ENCODE measurements around the gene KCNH1.

The KCNH1 gene

GRCh38 chr1:210730023-210730422 lies 403.9 kb downstream of the KCNH1 start:
- H3K4me3 Mint-ChIP-seq, result no peak overlapping the region
- H3K27me3 Mint-ChIP-seq, result no peaks in the 10 kb centered on the region
- H3K9me3 Mint-ChIP-seq, result peaks cover 0 to 2% of the 10 kb centered on the region in 2 donors
- no peaks in the 10 kb centered on the region for H3K36me3 Mint-ChIP-seq
- no peaks in the 10 kb centered on the region for H3K4me1 Mint-ChIP-seq
- DNase-seq (no peak), ATAC-seq (replicated peaks) (no peak)
- no peak overlapping the region for H3K27ac Mint-ChIP-seq

GRCh38 chr1:210728437-210729149 lies 405.4 kb downstream of the KCNH1 start:
- Mint-ChIP-seq H3K27ac (no peak overlapping the region), H3K27me3 (no peaks in the 10 kb centered on the region), H3K36me3 (no peaks in the 10 kb centered on the region), H3K9me3 (peaks cover 0 to 2% of the 10 kb centered on the region in 2 donors), H3K4me1 (no peaks in the 10 kb centered on the region), H3K4me3 (no peak overlapping the region)
- no peak for ATAC-seq (replicated peaks)
- no peak for DNase-seq

- Mint-ChIP-seq H3K27ac (no peak overlapping the region), H3K4me1 (no peaks in the 10 kb centered on the region), H3K4me3 (no peak overlapping the region), H3K27me3 (no peaks in the 10 kb centered on the region), H3K36me3 (no peaks in the 10 kb centered on the region), H3K9me3 (peaks cover 0 to 2% of the 10 kb centered on the region in 2 donors)
- DNase-seq (no peak), ATAC-seq (replicated peaks) (no peak)
Observed at GRCh38 chr1:210727709-210728108, 406.2 kb downstream of the KCNH1 start.

- Mint-ChIP-seq H3K4me3 (no peak overlapping the region), H3K27me3 (no peaks in the 10 kb centered on the region), H3K9me3 (peaks cover 0 to 2% of the 10 kb centered on the region in 2 donors), H3K27ac (no peak overlapping the region), H3K4me1 (no peaks in the 10 kb centered on the region), H3K36me3 (no peaks in the 10 kb centered on the region)
- no peak for DNase-seq
- ATAC-seq (replicated peaks), result peak in 1 of 2 donors; percentile 39
Observed at GRCh38 chr1:210726621-210727020, 407.3 kb downstream of the KCNH1 start.

- peaks cover 0 to 2% of the 10 kb centered on the region in 2 donors for H3K9me3 Mint-ChIP-seq
- H3K4me3 Mint-ChIP-seq, result no peak overlapping the region
Observed at GRCh38 chr1:210724768-210725167, 409.2 kb downstream of the KCNH1 start.

GRCh38 chr1:210723646-210724045 lies 410.3 kb downstream of the KCNH1 start:
- H3K36me3 Mint-ChIP-seq, result no peaks in the 10 kb centered on the region
- no peaks in the 10 kb centered on the region for H3K4me1 Mint-ChIP-seq
- H3K27me3 Mint-ChIP-seq, result no peaks in the 10 kb centered on the region
- ATAC-seq (replicated peaks) (no peak), DNase-seq (no peak)
- H3K9me3 Mint-ChIP-seq, result peaks cover 0 to 2% of the 10 kb centered on the region in 2 donors
- no peak overlapping the region for H3K4me3 Mint-ChIP-seq
- no peak overlapping the region for H3K27ac Mint-ChIP-seq

More at GRCh38 chr1:210724768-210725167, 409.2 kb downstream of the KCNH1 start:
- Mint-ChIP-seq H3K4me1 (no peaks in the 10 kb centered on the region), H3K27me3 (no peaks in the 10 kb centered on the region), H3K36me3 (no peaks in the 10 kb centered on the region), H3K27ac (no peak overlapping the region)
- ATAC-seq (replicated peaks), result no peak
- DNase-seq, result no peak

- H3K27me3 Mint-ChIP-seq, result no peaks in the 10 kb centered on the region
- H3K4me1 Mint-ChIP-seq, result no peaks in the 10 kb centered on the region
- no peaks in the 10 kb centered on the region for H3K36me3 Mint-ChIP-seq
- DNase-seq, result no peak
- no peak for ATAC-seq (replicated peaks)
- H3K9me3 Mint-ChIP-seq, result peaks cover 0 to 2% of the 10 kb centered on the region in 2 donors
- H3K4me3 Mint-ChIP-seq, result no peak overlapping the region
- no peak overlapping the region for H3K27ac Mint-ChIP-seq
Observed at GRCh38 chr1:210722410-210723081, 411.4 kb downstream of the KCNH1 start.

GRCh38 chr1:210715072-210715471 lies 418.9 kb downstream of the KCNH1 start:
- H3K4me3 Mint-ChIP-seq, result no peak overlapping the region
- H3K27ac Mint-ChIP-seq, result no peak overlapping the region
- no peaks in the 10 kb centered on the region for H3K27me3 Mint-ChIP-seq
- no peaks in the 10 kb centered on the region for H3K4me1 Mint-ChIP-seq
- H3K9me3 Mint-ChIP-seq, result no peaks in the 10 kb centered on the region
- ATAC-seq (replicated peaks), result no peak
- DNase-seq, result no peak
- no peaks in the 10 kb centered on the region for H3K36me3 Mint-ChIP-seq

- Mint-ChIP-seq H3K27me3 (no peaks in the 10 kb centered on the region), H3K4me3 (no peak overlapping the region), H3K27ac (no peak overlapping the region), H3K4me1 (no peaks in the 10 kb centered on the region), H3K36me3 (no peaks in the 10 kb centered on the region), H3K9me3 (no peaks in the 10 kb centered on the region)
- ATAC-seq (replicated peaks) (no peak), DNase-seq (no peak)
Observed at GRCh38 chr1:210711825-210712612, 421.9 kb downstream of the KCNH1 start.

GRCh38 chr1:210709701-210710100 lies 424.2 kb downstream of the KCNH1 start:
- no peak overlapping the region for H3K4me3 Mint-ChIP-seq
- no peaks in the 10 kb centered on the region for H3K4me1 Mint-ChIP-seq
- H3K27me3 Mint-ChIP-seq, result no peaks in the 10 kb centered on the region
- H3K36me3 Mint-ChIP-seq, result no peaks in the 10 kb centered on the region
- no peak for ATAC-seq (replicated peaks)
- no peak overlapping the region for H3K27ac Mint-ChIP-seq
- DNase-seq, result no peak
- H3K9me3 Mint-ChIP-seq, result no peaks in the 10 kb centered on the region

- no peaks in the 10 kb centered on the region for H3K27me3 Mint-ChIP-seq
- H3K4me1 Mint-ChIP-seq, result no peaks in the 10 kb centered on the region
- ATAC-seq (replicated peaks), result no peak
- DNase-seq, result no peak
- H3K36me3 Mint-ChIP-seq, result no peaks in the 10 kb centered on the region
- H3K27ac Mint-ChIP-seq, result no peak overlapping the region
- no peak overlapping the region for H3K4me3 Mint-ChIP-seq
- no peaks in the 10 kb centered on the region for H3K9me3 Mint-ChIP-seq
Observed at GRCh38 chr1:210707300-210708240, 426.4 kb downstream of the KCNH1 start.

- no peaks in the 10 kb centered on the region for H3K27me3 Mint-ChIP-seq
- no peak overlapping the region for H3K27ac Mint-ChIP-seq
- no peaks in the 10 kb centered on the region for H3K9me3 Mint-ChIP-seq
- no peaks in the 10 kb centered on the region for H3K36me3 Mint-ChIP-seq
- ATAC-seq (replicated peaks), result no peak
- DNase-seq, result no peak
- no peaks in the 10 kb centered on the region for H3K4me1 Mint-ChIP-seq
- no peak overlapping the region for H3K4me3 Mint-ChIP-seq
Observed at GRCh38 chr1:210706246-210706645, 427.7 kb downstream of the KCNH1 start.

GRCh38 chr1:210705086-210705485 lies 428.9 kb downstream of the KCNH1 start:
- H3K4me1 Mint-ChIP-seq, result no peaks in the 10 kb centered on the region
- H3K27me3 Mint-ChIP-seq, result no peaks in the 10 kb centered on the region
- ATAC-seq (replicated peaks), result no peak
- H3K4me3 Mint-ChIP-seq, result no peak overlapping the region
- no peak for DNase-seq
- H3K9me3 Mint-ChIP-seq, result no peaks in the 10 kb centered on the region
- no peak overlapping the region for H3K27ac Mint-ChIP-seq
- no peaks in the 10 kb centered on the region for H3K36me3 Mint-ChIP-seq

- no peak overlapping the region for H3K27ac Mint-ChIP-seq
- peaks cover 0 to 4% of the 10 kb centered on the region in 2 donors for H3K27me3 Mint-ChIP-seq
- H3K4me1 Mint-ChIP-seq, result no peaks in the 10 kb centered on the region
- ATAC-seq (replicated peaks), result no peak
- no peaks in the 10 kb centered on the region for H3K9me3 Mint-ChIP-seq
- no peak overlapping the region for H3K4me3 Mint-ChIP-seq
- H3K36me3 Mint-ChIP-seq, result no peaks in the 10 kb centered on the region
- no peak for DNase-seq
Observed at GRCh38 chr1:210703593-210703992, 430.4 kb downstream of the KCNH1 start.
